AG10803 (cell line): Measurements from ENCODE around the gene OSBPL5.
A peak's percentile ranks its signal among the peaks of the same experiment; 100 is the strongest.

ENCODE experiments used
- DNase-seq: peaks from one replicate; pipeline ENCODE4 v3.0.0; 2010; ENCODE audit warnings: low read depth
- H3K4me3 ChIP-seq: 2 replicates; pipeline ENCODE4 v1.5.1; 2011; ENCODE audit warnings: mild to moderate bottlenecking, low read length, control low read depth
- TF ChIP-seq, protein P1 (sequence below): conservative IDR thresholded peaks from 2 replicates; pipeline ENCODE4 v1.5.1; 2011; ENCODE audit warnings: mild to moderate bottlenecking, low read length, control low read depth, inconsistent platforms

The OSBPL5 gene

GRCh38 chr11:3109921-3110706, 55.0 kb downstream of the OSBPL5 start:
- TF ChIP-seq, protein P1, sequence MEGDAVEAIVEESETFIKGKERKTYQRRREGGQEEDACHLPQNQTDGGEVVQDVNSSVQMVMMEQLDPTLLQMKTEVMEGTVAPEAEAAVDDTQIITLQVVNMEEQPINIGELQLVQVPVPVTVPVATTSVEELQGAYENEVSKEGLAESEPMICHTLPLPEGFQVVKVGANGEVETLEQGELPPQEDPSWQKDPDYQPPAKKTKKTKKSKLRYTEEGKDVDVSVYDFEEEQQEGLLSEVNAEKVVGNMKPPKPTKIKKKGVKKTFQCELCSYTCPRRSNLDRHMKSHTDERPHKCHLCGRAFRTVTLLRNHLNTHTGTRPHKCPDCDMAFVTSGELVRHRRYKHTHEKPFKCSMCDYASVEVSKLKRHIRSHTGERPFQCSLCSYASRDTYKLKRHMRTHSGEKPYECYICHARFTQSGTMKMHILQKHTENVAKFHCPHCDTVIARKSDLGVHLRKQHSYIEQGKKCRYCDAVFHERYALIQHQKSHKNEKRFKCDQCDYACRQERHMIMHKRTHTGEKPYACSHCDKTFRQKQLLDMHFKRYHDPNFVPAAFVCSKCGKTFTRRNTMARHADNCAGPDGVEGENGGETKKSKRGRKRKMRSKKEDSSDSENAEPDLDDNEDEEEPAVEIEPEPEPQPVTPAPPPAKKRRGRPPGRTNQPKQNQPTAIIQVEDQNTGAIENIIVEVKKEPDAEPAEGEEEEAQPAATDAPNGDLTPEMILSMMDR, result peak; percentile 65
- H3K4me3 ChIP-seq, result no peak overlapping the region
- peak; percentile 27 for DNase-seq

DNA sequence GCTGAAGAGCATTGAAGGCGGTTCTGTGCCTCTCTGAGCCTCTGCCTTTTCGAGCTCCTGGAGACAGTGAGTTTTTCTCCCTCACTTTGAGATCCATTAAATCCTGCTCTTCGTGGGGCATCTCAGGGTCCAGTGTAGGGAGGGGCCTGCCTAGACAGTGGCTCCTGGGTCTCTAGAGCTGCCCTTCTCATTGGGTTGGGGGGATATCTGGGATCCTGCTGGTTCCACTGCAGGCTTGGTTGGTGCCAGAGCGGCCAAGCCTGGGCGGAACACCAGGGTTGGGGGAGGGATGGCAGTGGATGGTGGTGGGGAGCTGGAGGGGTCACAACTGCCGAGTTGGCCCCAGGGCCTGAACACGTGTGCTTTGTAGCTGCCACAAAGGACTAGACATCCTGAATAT, 55.7 kb downstream of the OSBPL5 start:
- no peak overlapping the region for H3K4me3 ChIP-seq
- TF ChIP-seq, protein P1, result no peak
- no peak for DNase-seq

- H3K4me3 ChIP-seq, result no peak overlapping the region
- TF ChIP-seq, protein P1, result no peak
- DNase-seq, result no peak
Observed at GRCh38 chr11:3108183-3108721, 56.9 kb downstream of the OSBPL5 start.

GRCh38 chr11:3107608-3108182, 57.4 kb downstream of the OSBPL5 start:
- no peak overlapping the region for H3K4me3 ChIP-seq
- TF ChIP-seq, protein P1, result no peak
- no peak for DNase-seq

DNA sequence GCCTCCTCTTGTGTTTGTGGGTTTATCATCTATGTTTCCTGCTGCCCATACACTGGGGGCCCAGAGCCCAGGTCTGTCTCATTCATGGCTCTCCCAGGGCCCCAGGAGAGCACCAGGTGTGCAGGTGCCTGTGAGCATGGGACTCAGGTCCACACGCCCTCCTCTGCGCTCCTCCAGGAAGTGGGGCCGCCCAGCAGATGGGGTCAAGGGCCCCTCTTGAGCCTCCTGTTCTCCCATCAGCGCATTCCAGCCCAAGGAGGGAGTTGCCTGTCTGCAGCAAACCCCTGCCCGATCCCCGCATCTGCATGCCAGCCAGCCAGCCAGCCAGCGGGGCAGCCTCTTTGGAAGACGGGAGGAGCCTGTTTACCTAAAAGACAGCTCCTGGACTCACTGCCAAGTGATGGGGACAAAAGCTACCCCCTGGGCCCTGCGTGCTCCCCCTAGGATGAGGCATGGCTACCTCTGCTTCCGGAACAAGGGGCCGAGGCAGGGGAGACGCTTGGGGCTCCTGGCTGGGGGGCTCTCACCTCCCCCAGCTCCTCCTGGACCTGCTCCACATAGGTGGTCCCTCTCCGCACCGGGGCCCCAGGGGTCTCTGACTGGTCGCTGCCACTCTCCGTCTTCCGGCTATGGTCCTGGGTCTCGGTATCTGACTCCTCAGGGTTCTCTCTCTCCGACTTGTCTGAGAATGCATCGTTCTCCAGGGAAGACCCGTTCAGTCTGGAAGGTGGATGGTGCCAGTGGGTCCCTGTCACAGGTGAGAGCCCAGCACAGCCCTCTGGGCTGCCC, 58.2 kb downstream of the OSBPL5 start:
- TF ChIP-seq, protein P1, result no peak
- DNase-seq, result no peak
- H3K4me3 ChIP-seq, result no peak overlapping the region

DNA sequence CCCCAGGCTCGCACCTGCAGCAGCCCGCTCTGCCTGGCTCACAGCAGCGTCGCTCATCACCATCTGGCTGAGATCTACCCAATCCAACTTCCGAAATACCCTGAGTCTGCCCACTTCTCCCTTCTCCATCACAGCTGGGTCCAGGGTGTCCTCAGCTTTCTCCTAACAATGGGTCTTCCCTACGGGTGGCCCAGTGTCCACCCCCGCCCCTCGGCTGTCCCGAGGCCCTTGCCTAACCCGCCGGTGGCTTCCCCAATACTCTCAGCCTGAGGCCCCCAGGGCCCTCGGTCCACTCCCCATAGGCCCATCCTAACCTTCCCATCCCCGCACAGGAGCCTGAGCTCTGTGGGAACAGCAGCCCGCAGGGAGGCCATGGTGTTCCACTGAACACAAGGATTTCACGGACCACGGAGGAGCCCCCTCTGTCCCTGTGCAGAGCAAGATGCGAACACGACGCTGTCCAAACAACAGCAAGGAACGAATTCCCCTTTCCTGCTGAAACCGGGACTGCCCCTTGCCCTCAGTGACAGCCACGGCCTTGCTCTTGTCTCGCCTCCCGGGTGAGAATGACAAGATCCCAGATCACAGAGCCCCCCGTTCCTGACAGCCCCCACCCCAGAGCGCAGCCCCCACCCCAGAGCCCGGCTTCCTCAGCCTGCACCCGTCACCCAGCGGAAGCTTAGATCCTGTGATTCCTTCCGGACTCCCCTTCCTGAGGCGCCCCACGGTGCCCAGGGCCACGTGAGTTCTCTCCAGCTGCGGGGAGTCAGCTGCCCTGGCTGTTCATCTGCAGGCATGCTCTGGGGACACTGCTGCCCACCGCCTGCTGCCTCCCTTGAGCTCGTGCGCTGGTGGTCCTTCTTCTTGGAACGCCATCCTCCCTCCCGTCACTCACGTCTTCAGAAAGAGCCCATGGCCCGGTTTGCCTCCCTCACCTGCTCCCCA, 59.0 kb downstream of the OSBPL5 start:
- TF ChIP-seq, protein P1, result no peak
- no peak for DNase-seq
- no peak overlapping the region for H3K4me3 ChIP-seq
